Gastroesophageal sphincter (tissue), 3 donors: ENCODE results near the gene ANXA4.

Experiments
- CTCF ChIP-seq, 4 experiments: fragments of 200-600 bp in 2 of 4; fragments of 450-650 bp in 2 of 4; sonication (generic) in 1 of 4; IDR thresholded peaks; one replicate each; pipeline ENCODE4 v1.5.1; 2017 to 2019; ENCODE audit warnings: antibody characterized with exemption in 4 of 4, mild to moderate bottlenecking in 2 of 4, moderate library complexity in 2 of 4
- POLR2A ChIP-seq, 2 donors: fragments of 450-650 bp; IDR thresholded peaks; one replicate each; pipeline ENCODE4 v1.6.1; 2017; ENCODE audit warnings: antibody characterized with exemption in 2 of 2, mild to moderate bottlenecking in 2 of 2, moderate library complexity in 1 of 2

GRCh38 chr2:69780921-69781320, 39.0 kb downstream of the ANXA4 start:
- TF ChIP-seq CTCF (IDR thresholded peaks at IDR 0.05) = no peak
- no peak for TF ChIP-seq POLR2A (IDR thresholded peaks at IDR 0.05)
